Measurements from ENCODE around the gene SETBP1. TPM values are rescaled to one million over a fixed set of nuclear protein-coding genes. Genes with fewer than 3 reads are reported as not detected.

Gene SETBP1
- total RNA-seq, 1 donor from 2014 or later: 34.4 TPM

DNA sequence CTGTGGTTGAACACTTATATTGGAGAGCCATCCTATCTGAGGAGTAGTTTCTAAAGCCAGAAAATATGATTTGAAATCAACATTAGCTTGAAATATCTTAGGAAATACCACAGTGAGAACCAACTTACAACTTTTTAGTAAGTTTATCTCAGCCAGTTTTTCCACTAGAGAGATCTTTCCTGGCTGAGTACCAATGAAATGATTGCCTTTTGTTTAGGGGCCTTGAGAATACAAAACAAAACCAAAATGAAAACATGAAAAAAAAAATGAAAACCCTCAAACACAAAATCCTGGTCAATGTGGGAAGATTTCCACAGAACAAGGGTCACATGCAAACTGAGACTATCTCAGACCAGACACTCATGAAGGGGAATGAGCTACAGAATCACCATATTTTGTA is 429.0 kb downstream of the SETBP1 start:
- DNase-seq (ENCODE audit: low spot score): no peak

DNA sequence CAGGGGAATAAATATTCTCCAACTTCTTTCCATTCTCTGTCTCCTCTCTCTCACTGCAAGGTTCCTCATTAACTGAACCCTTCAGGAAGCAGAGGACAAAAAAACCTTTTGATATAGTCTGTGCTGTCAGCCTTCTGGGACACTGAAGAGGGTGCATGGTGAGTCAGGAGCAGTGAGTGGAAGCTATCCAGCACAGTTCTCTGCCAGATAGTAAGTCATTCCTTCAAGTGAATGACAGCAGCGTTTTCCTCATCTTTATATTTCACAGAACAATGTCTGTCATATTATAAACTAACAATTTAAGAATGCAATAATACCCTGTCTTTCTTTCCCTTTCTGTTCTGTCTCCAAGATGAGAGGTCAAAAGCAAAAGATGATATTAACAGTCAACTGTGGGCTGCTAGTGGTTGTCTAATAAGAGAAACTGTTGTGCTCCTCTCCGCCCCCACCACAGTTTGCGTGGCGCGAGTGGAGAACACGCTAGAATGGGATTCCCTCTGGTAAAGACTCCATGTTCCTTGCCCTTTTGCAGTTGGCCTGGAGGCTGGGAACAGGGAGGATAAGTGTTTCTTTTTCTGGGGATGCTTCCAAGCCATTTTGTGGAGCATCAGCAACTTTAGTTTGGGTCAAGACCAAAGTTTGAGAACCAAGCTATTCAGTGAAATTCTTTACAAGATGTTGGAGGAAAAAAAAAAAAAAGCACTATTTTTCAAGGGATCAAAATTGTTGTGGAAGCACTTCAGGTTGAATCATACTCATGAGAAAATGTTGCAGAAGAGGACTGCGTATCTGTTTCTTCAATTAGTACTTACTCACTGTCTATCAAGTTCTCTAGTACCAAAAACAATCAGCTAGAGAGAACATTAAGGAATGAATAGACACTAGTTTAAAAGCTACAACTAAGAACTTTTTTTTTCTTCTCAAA is 430.2 kb downstream of the SETBP1 start:
- DNase-seq (ENCODE audit: low spot score): no peak

DNA sequence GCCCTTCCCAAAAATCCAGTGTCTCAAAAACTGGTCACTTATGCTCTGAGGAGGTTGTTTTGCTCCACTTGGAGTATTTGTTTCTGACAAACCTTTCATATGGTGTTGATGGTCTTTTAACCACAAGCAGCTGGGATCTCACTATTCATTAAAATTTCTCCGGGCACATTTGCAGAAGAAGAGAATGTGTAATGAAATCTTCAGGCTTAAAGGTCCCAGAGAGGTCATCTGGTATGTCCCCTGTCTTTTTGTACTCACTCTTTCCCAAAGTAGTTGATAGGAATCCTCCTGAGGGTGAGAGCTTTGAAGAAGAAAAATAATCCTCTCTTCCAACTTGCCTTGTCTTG is 430.8 kb downstream of the SETBP1 start:
- no peak for DNase-seq (ENCODE audit: low spot score)

DNA sequence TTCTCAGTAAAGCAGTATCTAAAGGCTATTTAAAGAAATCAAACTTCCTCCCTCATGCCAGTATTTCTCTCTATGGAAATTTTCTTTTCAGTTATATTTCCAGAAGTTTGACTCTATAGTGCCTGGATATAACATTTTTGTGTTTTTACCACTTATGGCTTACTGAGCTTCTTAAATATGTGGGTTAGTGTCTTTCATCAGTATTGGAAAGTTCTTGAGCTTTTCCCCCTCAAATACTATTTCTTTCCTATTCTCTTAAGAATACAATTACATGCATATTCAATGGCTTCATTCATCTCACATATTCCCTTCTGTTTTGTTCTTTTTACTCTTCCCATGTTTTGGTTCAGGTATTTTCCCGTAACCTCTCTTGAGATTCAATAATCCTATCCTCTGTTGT is 432.0 kb downstream of the SETBP1 start:
- DNase-seq (ENCODE audit: low spot score): no peak

DNA sequence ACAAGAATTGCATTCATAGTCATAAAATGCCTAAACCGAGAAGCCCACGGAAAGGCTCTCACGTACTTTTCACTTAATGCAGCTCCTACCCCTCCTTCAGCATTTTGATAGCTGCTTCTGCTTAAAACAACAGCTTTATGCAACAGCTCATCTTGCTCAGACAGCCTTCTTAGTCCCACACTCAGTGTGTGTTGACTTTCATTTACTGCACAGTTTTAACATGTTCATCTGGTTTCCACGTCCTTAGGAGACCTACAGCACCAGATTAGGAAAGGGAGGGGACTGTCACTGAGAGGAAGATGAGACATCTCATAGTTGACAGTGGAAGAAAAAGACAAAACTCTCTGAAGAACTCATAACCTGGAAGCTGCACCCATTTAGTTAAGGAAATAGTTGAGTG is 435.4 kb downstream of the SETBP1 start:
- DNase-seq (ENCODE audit: low spot score): no peak
